Pancreas (tissue), 10 donors: ENCODE measurements around the gene PEPD. TPM values are rescaled to one million over a fixed set of nuclear protein-coding genes. Genes with fewer than 3 reads are reported as not detected.
"Not testable (repeated sequence)": the region's sequence is repeated elsewhere in the genome, so short reads cannot be mapped to it uniquely, and the experiment has no call there.

Experiments
- ATAC-seq, 4 donors: fragments of 200-7000 bp; cut with Tn5 transposase; one replicate each; pipeline versions ENCODE4 v1.8.0 to v1.9.1; 2020; ENCODE audit warnings: mild to moderate bottlenecking in 4 of 4, moderate library complexity in 4 of 4
- DNase-seq, 6 donors: peaks; one replicate each; pipeline ENCODE4 v3.0.0-alpha.2; 2020
- FAIRE-seq: peaks from 2 replicates; lab custom pipeline; 2012; peaks lifted over from hg19 to GRCh38; lab: Jason Lieb, UNC
- H3K27ac ChIP-seq, 4 donors: fragments of 200-600 bp; sonication (generic); 1 replicate in 3 of 4; 2 replicates in 1 of 4; pipeline versions ENCODE4 v1.5.0 to v1.8.0; 2020
- H3K27me3 ChIP-seq, 4 donors: fragments of 200-600 bp; one replicate each; pipeline ENCODE4 v1.8.0; 2021
- H3K36me3 ChIP-seq, 3 donors: fragments of 200-600 bp; sonication (generic) in 1 of 3; one replicate each; pipeline versions ENCODE4 v1.5.0 to v1.8.0; 2020 to 2021
- H3K4me1 ChIP-seq, 3 donors: fragments of 200-600 bp; one replicate each; pipeline ENCODE4 v1.8.0; 2021
- H3K4me3 ChIP-seq, 4 donors: fragments of 200-600 bp; sonication (generic) in 2 of 4; one replicate each; pipeline versions ENCODE4 v1.5.0 to v1.8.0; 2020 to 2021
- H3K9me3 ChIP-seq, 4 donors: fragments of 200-600 bp; one replicate each; pipeline ENCODE4 v1.8.0; 2021
- WGBS, 2 donors: extraction: QIAGEN DNeasy Blood & Tissue Kit; methylation state at CpG; one replicate each; pipeline ENCODE4 v1.1.7; 2013; 5-methylcytosine and 5-hydroxymethylcytosine counted together
- intact Hi-C, 3 donors: fragments of 100-400 bp; cut with DNase I; formaldehyde crosslinking; loops; one replicate each; pipeline versions ENCODE4 v1.11.1 to v1.14.2; 2022
- polyA plus RNA-seq, 2 donors: library from polyadenylated mRNA; stranded (reverse); fragments of 200-250 nt; gene quantifications; one replicate each; pipeline ENCODE4 v1.2.3, GENCODE V29; 2013
- total RNA-seq, 6 donors: library from RNA; stranded (reverse); fragmentation: NEBNext Ultra II Directional in 4 of 6; extraction: Animal tissue kit (Norgen Biotek cat#: 25700) in 4 of 6; gene quantifications; one replicate each; pipeline versions ENCODE4 v1.2.1 to v1.2.4, GENCODE V29; 2021 to 2023
- TF ChIP-seq, protein P1 (sequence below), 4 donors: fragments of 200-600 bp; sonication (generic) in 3 of 4; IDR thresholded peaks; one replicate each; pipeline versions ENCODE4 v1.5.0 to v1.8.0; 2021; ENCODE audit warnings: antibody characterized with exemption in 4 of 4
- donor health status: healthy with polysubstance abuse.
- donor health status: DM: no; HTN: no; CAD: no; lungs with moderate emphysema.
- donor health status: DM: no; HTN: no; CAD: no.
- donor health status: control.
- donor health status: control.
- donor health status: Bipolar disorder and iron deficiency.
- donor health status: DM: yes; HTN: yes; CAD: no.
- donor health status: DM: no; HTN: no; CAD: no.
- donor health status: DM: no; HTN: no; CAD: no.
- donor health status: DM: yes; HTN: yes; CAD: no.

PEPD gene
- total and polyA plus RNA-seq, 8 donors: 13.7 to 36.1 (median 22.5) TPM

GRCh38 chr19:33558151-33558550, 36.6 kb upstream of the PEPD start:
- Histone ChIP-seq H3K27ac (no peak overlapping the region), H3K36me3 (no peaks in the 10 kb centered on the region), H3K9me3 (no peaks in the 10 kb centered on the region), H3K4me1 (no peaks in the 10 kb centered on the region), H3K4me3 (no peak overlapping the region), H3K27me3 (no peaks in the 10 kb centered on the region)
- intact Hi-C loops: no loop called here
- DNase-seq: no peak
- no peak for ATAC-seq
- no peak for FAIRE-seq
- TF ChIP-seq, protein P1, sequence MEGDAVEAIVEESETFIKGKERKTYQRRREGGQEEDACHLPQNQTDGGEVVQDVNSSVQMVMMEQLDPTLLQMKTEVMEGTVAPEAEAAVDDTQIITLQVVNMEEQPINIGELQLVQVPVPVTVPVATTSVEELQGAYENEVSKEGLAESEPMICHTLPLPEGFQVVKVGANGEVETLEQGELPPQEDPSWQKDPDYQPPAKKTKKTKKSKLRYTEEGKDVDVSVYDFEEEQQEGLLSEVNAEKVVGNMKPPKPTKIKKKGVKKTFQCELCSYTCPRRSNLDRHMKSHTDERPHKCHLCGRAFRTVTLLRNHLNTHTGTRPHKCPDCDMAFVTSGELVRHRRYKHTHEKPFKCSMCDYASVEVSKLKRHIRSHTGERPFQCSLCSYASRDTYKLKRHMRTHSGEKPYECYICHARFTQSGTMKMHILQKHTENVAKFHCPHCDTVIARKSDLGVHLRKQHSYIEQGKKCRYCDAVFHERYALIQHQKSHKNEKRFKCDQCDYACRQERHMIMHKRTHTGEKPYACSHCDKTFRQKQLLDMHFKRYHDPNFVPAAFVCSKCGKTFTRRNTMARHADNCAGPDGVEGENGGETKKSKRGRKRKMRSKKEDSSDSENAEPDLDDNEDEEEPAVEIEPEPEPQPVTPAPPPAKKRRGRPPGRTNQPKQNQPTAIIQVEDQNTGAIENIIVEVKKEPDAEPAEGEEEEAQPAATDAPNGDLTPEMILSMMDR (IDR thresholded peaks at IDR 0.05): no peak
- WGBS, 2 donors: 50 to 52% methylated on average over 8 of the region's 8 CpGs

- H3K27ac ChIP-seq: no peak overlapping the region
- FAIRE-seq (no peak), DNase-seq (no peak), ATAC-seq (no peak)
- H3K27me3 ChIP-seq: no peaks in the 10 kb centered on the region
- no peaks in the 10 kb centered on the region for H3K36me3 ChIP-seq
- TF ChIP-seq, protein P1 (IDR thresholded peaks at IDR 0.05): no peak
- WGBS, 2 donors: 60 to 71% methylated on average over 13 of the region's 13 CpGs
- H3K4me1 ChIP-seq: no peaks in the 10 kb centered on the region
- intact Hi-C loops: no loop called here
- H3K4me3 ChIP-seq: no peak overlapping the region
- H3K9me3 ChIP-seq: no peaks in the 10 kb centered on the region
Measured at GRCh38 chr19:33557720-33558119, 36.1 kb upstream of the PEPD start.

DNA sequence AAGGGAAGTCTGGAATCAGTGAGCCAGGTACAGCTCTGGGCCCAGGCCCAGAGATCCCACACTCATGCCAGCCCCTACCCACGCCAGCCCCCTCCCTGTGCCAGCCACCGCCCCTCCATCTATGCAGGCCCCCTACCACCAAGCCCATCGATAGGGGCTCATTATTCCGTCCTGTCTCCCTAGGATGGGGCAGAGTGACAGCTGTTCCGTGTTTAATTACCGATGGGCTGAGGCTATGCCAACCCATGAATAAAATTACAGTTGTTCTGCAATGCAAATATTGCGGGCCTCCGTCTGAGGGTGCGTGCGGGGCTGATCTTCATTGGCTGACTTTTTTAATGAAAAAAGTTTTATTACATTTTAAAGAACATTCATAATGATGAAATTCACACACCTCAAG, 35.6 kb upstream of the PEPD start:
- no peak for DNase-seq
- TF ChIP-seq, protein P1 (IDR thresholded peaks at IDR 0.05): no peak
- ATAC-seq: no peak
- no peak overlapping the region for H3K27ac ChIP-seq
- intact Hi-C loops: no loop called here
- H3K9me3 ChIP-seq: no peaks in the 10 kb centered on the region
- FAIRE-seq: no peak
- no peaks in the 10 kb centered on the region for H3K36me3 ChIP-seq
- no peaks in the 10 kb centered on the region for H3K4me1 ChIP-seq
- 58 to 66% methylated on average over 10 of the region's 10 CpGs for WGBS, 2 donors
- no peak overlapping the region for H3K4me3 ChIP-seq
- H3K27me3 ChIP-seq: no peaks in the 10 kb centered on the region

GRCh38 chr19:33556261-33556660, 34.7 kb upstream of the PEPD start:
- H3K27me3 ChIP-seq: no peaks in the 10 kb centered on the region
- DNase-seq (peak in 1 of 6 donors; percentile 21), FAIRE-seq (no peak), ATAC-seq (no peak)
- 35 to 44% methylated on average over 4 of the region's 4 CpGs for WGBS, 2 donors
- intact Hi-C loops: no loop called here
- H3K36me3 ChIP-seq: no peaks in the 10 kb centered on the region
- no peaks in the 10 kb centered on the region for H3K4me1 ChIP-seq
- H3K27ac ChIP-seq: no peak overlapping the region
- no peaks in the 10 kb centered on the region for H3K9me3 ChIP-seq
- H3K4me3 ChIP-seq: no peak overlapping the region
- TF ChIP-seq, protein P1 (IDR thresholded peaks at IDR 0.05): no peak

- H3K4me1 ChIP-seq, H3K27me3 ChIP-seq, H3K9me3 ChIP-seq, FAIRE-seq, ATAC-seq, DNase-seq, intact Hi-C loops, H3K4me3 ChIP-seq, H3K36me3 ChIP-seq, H3K27ac ChIP-seq: not testable (repeated sequence)
- WGBS, 2 donors: 40 to 42% methylated on average over 4 of the region's 4 CpGs
Measured at GRCh38 chr19:33555726-33556125, 34.1 kb upstream of the PEPD start.
